GM18870 (cell line): ENCODE measurements around the gene MNX1.

Experiments used
- ATAC-seq: cut with Tn5 transposase; IDR thresholded peaks from one replicate; pipeline ENCODE4 v1.9.1; 2021; ENCODE audit warnings: moderate library complexity; ENCODE audit not compliant: unreplicated experiment

The MNX1 gene

GRCh38 chr7:156985101-156985992 lies 25.1 kb downstream of the MNX1 start:
- no peak for ATAC-seq

DNA sequence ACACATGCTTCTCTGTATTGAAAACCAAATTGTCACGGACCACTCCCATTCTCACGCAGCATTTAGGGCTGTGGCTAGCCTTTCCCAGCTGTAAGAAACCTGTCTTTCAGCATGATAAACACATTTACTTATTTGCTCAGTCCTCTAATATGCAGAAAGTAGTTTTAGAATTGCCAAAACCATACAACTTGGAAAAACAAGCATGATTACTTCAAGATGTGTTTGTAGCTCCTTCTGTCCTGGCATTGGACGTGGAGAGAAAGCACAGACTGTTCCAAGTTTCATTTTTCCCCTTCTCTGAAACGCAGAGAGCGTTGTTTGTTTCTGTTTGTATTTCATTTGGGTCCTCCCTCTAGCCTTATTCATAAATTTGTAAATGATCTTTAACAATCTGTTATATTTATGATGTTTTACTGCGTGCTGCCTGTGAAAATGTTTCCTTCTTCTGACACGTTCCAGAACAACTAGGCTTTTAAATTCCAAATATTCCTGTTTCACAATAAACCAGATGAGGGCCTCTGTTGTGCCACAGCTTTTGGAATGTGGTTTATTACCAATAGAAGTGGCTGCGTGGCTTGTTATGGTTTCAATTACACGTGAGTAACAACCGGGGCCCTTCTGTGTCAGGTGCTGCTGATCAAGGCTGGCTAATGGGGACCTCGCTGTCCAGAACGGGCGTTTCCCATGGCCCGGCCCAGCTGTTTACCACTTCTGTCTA lies 26.1 kb downstream of the MNX1 start:
- ATAC-seq, result no peak

DNA sequence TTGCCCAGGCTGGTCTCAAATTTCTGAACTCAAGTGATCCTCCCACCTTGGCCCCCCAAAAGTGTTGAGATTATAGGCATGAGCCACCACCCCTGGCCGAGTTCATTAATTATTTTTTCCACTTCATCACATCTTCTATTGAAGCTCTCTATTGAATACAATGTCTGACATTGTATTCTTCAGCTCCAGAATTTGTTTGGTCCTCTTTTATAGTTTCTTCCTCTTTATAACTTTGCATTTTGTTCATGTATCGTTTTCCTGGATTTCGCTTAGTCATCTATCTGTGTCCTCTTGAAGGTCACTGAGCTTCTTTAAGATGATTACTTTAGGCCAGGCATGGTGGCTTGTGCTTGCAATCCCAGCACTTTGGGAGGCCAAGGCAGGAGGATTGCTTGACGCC lies 30.8 kb downstream of the MNX1 start:
- no peak for ATAC-seq

GRCh38 chr7:156979007-156979606 lies 31.4 kb downstream of the MNX1 start:
- no peak for ATAC-seq

- ATAC-seq, result no peak
Observed at GRCh38 chr7:156975620-156976019, 34.8 kb downstream of the MNX1 start.

DNA sequence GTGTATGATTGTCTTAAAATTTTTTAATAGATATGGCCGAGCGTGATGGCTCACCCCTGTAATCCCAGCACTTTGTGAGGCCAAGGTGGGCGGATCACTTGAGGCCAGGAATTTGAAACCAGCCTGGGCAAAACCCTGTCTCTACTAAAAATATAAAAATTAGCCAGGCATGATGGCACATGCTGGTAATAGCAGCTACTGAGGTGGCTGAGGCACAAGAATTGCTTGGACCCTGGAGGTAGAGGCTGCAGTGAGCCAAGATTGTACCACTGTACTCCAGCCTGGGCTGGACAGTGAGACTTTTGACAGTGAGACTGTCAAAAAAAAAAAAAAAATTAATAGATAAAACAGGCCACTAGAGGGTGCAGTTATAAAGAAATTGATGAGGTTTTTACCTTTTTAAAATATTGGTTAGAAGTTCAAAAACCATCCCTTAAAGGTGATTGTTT lies 40.5 kb downstream of the MNX1 start:
- no peak for ATAC-seq

- ATAC-seq, result no peak
Observed at GRCh38 chr7:156968183-156968582, 42.3 kb downstream of the MNX1 start.

GRCh38 chr7:156966387-156966786 lies 44.1 kb downstream of the MNX1 start:
- ATAC-seq, result no peak

DNA sequence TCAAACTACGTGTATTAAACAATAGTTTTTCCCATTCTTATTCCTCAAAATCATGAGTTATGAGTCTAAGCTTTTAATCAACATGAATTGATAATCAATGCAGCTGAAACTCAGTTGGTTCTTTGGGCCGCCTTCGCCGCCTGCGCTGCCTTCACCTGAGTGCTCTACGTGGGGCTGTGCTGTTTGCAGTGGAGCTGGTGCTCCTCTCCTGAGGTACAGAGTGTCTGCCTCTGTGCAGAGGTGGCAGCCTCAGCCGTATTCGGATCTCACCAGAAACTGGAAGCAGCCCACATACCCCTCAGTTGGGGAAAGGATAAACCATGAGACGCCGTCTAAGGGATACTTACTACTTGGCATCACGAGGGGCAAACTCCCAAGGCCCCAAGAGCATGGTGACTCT lies 45.5 kb downstream of the MNX1 start:
- no peak for ATAC-seq

DNA sequence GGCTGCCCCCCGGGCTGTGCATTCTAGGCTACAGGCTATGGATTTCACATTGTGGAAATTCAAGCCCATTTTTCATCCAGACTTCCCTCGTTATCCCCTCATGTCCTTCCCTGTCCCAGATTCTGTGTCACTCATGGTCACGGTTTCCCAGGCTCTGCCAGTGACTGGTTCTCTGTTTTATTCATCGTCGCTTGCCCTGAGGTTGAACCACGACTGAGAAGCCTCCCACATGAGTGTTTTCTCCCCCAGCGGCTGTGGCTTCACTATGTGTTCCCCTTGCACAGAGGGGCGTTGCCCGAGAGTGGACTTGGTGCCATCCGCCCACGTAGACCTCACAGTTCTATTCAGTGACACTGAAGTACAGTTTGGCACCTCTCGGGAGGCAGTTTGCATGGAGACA lies 47.0 kb downstream of the MNX1 start:
- no peak for ATAC-seq

DNA sequence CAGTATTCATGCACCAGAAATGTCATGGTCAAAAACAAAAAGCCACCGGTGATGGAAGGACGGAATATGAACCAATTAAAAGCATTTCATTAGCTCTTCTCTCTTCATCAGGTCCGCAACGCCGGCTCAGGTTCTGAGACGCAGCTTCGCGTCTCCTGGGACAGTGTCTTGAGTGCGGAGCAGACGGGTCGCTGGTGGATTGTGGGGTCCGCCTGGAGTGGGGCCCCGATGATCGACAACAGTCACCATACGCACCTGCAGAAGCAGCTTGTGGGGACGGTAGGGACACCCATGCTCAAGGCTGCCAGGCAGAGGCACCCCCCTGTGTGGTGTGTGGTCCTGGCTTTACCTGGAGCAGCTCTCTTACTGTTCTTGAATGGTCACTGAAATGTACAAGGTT lies 47.6 kb downstream of the MNX1 start:
- no peak for ATAC-seq

- no peak for ATAC-seq
Observed at GRCh38 chr7:156962145-156962544, 48.3 kb downstream of the MNX1 start.

DNA sequence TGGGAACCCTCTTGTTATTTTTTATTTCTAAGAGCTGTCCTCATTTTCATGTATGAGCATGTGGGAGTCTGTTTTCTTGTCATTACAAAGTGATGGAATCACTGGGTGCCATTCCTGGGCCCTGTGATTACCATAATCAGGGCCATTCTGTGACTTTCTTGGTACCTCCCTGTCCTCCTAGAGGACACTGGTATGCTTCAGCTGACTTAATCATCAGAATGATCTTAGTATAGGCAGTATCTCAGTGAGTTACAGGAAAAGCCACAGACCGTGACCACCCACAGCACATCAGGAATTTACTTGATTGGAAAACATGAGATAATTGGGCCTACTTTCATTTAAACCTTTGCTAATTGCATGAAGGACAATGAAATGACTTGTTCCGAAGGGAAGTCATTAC lies 53.7 kb downstream of the MNX1 start:
- no peak for ATAC-seq

DNA sequence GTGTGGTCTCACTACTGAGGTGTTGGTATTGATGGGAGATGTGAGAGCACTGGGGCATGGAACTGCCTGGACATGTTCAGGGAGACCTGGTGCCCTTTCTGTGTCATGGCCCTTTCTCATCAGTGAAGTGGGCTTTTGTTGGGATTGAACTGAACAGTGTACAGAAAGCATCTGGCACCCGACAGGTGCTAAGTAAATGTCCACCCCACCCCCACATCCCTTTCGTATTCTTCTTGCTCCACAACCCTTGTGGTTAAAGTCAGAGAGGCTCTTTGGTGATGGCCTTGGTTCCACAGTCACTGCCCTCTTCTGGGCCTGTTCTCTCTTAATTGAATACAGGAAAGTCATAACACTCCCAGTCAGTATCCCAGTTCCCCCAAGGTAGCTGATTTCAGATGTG lies 55.5 kb downstream of the MNX1 start:
- ATAC-seq, result no peak
